Loucy (cell line): ENCODE data around the gene ABCA10.

ENCODE experiments used
- EZH2phosphoT487 ChIP-seq: fragments of 200-600 bp; IDR thresholded peaks from 2 replicates; pipeline ENCODE4 v1.6.1; 2018; ENCODE audit warnings: antibody characterized with exemption, mild to moderate bottlenecking, moderate library complexity, borderline replicate concordance
- TF ChIP-seq, protein P1 (sequence below): fragments of 200-600 bp; sonication (generic); conservative IDR thresholded peaks from 2 replicates; pipeline ENCODE4 v1.5.1; 2014; ENCODE audit warnings: mild to moderate bottlenecking, antibody characterized with exemption, low read length

DNA sequence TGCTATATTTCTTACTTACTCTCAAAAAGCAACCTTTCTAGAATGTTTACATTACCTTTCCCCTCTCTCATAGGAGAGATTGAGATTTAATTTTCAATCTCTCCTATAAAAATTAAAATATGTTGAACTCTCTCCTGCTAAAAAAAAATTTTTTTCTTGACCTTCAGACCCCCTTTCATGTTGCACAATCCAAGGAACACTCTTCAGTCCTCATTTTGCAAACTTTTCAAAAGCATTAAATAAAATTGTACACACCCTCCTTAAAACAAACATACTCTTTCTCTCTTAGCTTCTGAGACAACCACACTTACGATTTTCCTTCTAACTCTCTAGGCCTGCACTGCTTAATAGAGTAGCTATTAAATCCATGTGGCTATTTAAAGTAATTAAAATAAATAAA is 78.3 kb downstream of the ABCA10 start:
- TF ChIP-seq, protein P1, sequence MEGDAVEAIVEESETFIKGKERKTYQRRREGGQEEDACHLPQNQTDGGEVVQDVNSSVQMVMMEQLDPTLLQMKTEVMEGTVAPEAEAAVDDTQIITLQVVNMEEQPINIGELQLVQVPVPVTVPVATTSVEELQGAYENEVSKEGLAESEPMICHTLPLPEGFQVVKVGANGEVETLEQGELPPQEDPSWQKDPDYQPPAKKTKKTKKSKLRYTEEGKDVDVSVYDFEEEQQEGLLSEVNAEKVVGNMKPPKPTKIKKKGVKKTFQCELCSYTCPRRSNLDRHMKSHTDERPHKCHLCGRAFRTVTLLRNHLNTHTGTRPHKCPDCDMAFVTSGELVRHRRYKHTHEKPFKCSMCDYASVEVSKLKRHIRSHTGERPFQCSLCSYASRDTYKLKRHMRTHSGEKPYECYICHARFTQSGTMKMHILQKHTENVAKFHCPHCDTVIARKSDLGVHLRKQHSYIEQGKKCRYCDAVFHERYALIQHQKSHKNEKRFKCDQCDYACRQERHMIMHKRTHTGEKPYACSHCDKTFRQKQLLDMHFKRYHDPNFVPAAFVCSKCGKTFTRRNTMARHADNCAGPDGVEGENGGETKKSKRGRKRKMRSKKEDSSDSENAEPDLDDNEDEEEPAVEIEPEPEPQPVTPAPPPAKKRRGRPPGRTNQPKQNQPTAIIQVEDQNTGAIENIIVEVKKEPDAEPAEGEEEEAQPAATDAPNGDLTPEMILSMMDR: no peak
- no peak for TF ChIP-seq EZH2phosphoT487
